ENCODE measurements around the gene IRX2. TPM values are rescaled to one million over a fixed set of nuclear protein-coding genes. Genes with fewer than 3 reads are reported as not detected.

Gene IRX2
- total RNA-seq, 1 donor from 2014 or later, result 19.3 TPM

DNA sequence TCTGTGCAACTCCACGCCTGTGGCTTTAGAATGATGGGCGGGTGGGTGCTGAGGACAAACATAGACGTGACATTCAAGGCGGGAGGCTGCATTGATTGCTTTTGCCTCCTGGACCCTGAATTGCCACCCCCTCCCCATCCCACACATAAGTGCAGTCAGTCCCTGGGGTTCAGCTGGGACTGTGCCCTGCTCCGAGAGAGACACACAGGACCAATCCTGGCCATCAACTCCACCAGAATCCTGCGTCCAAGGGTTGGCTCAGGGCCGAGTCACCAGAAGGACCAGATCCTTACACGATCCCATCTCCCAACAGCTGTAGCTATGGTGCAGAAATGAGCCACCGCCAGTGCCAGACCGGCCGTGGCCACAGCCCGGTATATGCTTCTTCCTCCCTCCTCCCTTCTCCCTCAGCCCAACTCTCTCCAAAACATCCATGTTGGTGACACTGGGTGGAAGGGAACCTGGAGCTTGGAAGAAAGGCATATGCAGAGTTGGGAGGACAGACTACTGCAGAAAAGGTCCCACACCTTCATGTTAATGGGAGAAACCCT, 27.4 kb downstream of the IRX2 start:
- TF ChIP-seq, protein P1, sequence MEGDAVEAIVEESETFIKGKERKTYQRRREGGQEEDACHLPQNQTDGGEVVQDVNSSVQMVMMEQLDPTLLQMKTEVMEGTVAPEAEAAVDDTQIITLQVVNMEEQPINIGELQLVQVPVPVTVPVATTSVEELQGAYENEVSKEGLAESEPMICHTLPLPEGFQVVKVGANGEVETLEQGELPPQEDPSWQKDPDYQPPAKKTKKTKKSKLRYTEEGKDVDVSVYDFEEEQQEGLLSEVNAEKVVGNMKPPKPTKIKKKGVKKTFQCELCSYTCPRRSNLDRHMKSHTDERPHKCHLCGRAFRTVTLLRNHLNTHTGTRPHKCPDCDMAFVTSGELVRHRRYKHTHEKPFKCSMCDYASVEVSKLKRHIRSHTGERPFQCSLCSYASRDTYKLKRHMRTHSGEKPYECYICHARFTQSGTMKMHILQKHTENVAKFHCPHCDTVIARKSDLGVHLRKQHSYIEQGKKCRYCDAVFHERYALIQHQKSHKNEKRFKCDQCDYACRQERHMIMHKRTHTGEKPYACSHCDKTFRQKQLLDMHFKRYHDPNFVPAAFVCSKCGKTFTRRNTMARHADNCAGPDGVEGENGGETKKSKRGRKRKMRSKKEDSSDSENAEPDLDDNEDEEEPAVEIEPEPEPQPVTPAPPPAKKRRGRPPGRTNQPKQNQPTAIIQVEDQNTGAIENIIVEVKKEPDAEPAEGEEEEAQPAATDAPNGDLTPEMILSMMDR (conservative IDR thresholded peaks at IDR 0.05; ENCODE audit: low read depth, low read length), result no peak
- DNase-seq (ENCODE audit: low read depth), result no peak
- H3K4me3 ChIP-seq (ENCODE audit: low read depth, low read length), result no peak overlapping the region

DNA sequence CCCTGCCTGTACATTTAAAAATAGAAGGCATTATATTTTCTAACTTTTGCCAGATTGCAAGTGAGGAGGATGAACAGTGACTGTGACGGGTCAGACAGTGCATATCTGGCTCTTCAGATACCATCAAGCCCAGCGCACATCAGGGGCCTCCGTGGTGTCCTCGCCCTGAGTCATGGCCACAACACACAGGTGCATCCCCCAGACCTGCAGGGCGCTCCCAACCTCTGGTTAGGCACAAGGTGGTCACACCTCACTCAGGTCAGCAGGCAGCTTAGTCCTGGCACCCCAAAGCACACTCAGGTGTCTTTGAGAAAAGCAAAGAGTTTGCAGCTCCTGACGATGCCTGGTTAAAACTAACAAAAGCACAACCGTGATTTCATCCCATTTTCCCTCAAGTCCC, 28.6 kb downstream of the IRX2 start:
- TF ChIP-seq, protein P1 (conservative IDR thresholded peaks at IDR 0.05; ENCODE audit: low read depth, low read length), result no peak
- H3K4me3 ChIP-seq (ENCODE audit: low read depth, low read length), result no peak overlapping the region
- DNase-seq (ENCODE audit: low read depth), result no peak

DNA sequence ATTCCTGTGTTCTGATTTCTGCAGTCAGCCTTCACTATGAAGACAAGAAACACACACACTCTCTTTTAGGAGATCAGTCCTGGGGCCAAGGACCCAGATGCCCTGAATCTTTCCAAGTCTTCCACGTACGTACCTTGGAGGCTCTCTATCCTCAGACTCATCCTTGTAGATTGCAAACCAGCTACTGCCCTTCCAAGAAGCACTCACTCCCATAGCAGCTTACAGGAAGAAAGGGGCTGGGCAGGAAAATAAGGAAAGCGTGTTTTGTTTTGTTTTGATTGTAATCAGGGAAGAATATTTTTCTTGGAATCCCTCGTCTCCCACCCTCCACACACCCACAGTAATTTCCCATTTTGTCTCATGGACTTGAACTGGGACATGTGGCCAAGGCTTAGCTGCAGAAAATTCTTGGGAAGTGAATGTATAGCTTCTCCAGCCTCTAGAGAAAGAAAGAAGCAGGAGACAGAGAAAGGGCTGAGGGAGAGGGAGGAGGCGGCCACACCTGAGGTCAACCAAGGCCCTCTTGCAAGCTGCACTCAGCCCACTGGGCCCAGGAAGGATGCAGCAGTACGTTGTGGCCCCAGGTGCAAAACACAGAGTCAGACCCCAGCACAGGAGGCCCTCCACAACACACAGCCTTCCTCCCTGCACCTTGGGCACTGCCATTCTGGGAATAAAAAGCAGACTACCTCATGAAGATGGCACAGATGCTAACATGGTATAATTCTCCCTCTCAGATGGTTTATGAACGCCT, 29.9 kb downstream of the IRX2 start:
- TF ChIP-seq, protein P1 (conservative IDR thresholded peaks at IDR 0.05; ENCODE audit: low read depth, low read length), result no peak
- DNase-seq (ENCODE audit: low read depth), result no peak
- H3K4me3 ChIP-seq (ENCODE audit: low read depth, low read length), result no peak overlapping the region

DNA sequence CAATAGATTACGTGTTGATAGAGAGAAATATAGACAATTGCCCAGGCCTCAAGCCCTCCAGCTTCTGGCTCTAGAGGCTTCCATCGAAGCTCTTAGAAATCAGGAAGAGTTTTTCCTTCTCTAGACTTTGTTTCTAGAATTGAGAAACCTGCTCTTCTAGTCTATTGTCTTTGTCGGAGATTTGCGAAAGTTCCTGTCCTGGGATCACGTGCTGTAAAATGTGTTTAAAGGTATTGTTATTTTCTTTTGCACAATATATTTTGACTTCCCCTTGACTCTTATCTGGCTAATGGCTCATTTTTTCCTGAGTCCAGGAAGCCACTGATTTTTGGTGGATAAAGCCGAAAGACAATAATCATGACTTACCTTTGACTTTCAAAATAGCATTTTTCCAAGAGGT, 32.1 kb downstream of the IRX2 start:
- H3K4me3 ChIP-seq (ENCODE audit: low read depth, low read length), result no peak overlapping the region
- TF ChIP-seq, protein P1 (conservative IDR thresholded peaks at IDR 0.05; ENCODE audit: low read depth, low read length), result no peak
- no peak for DNase-seq (ENCODE audit: low read depth)

DNA sequence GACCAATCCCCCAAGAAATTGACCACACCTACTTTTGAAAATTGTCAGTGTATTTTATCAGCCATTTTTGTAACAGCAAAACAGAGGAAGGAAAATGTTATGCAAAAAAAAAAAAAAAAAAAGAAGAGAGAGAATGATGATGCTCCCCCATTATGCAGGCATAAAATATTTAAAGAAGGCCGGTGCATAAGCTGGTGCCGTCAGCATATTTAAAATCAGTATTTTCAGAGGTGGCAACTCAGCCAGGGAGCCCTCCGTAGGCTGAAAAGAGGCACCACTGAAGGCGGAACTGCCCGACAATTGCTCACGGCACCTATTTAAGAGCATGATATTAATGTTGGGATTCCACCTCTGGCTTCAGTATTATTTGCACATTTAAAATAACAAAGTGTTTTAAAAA, 33.4 kb downstream of the IRX2 start:
- H3K4me3 ChIP-seq (ENCODE audit: low read depth, low read length), result no peak overlapping the region
- no peak for DNase-seq (ENCODE audit: low read depth)
- TF ChIP-seq, protein P1 (conservative IDR thresholded peaks at IDR 0.05; ENCODE audit: low read depth, low read length), result no peak

DNA sequence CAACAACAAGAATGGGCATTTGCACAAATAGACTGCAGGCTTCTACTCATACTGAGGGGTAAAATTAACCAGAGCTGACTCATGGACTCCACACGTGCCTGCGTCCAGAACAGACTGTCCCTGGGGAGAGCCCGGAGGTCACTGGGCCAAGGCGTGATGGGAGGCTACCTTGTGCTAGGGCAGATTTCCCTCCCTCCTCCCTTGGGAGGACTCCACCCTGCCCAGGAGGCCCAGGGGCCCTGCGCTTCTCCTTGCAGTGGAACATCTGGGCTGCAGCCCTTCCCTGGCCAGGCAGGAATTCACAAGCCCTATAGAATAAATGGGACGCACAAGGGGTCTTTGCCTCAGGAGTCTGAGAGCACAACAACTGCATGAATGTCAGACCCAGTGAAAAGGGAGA, 35.6 kb downstream of the IRX2 start:
- no peak for DNase-seq (ENCODE audit: low read depth)
- TF ChIP-seq, protein P1 (conservative IDR thresholded peaks at IDR 0.05; ENCODE audit: low read depth, low read length), result no peak
- H3K4me3 ChIP-seq (ENCODE audit: low read depth, low read length), result no peak overlapping the region

DNA sequence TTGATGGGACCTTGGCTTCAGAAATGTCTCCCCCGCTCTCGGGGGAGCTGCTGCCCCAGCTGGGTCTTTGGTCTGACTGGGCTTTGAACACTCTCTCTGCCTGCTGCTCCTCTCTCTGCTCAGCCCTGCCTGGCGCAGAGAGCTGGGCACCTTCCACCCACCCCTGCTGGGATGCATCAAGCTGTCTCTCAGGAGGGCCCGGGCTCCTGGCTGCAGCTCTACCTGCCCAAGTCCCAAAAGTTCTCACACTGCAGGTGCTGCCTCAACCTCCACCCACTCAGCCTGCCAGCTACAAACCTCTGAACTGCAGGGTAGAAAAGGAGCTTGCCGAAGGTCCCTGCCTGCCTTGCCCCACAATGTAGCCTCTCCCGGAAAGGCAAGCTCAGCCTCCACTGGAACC, 36.7 kb downstream of the IRX2 start:
- TF ChIP-seq, protein P1 (conservative IDR thresholded peaks at IDR 0.05; ENCODE audit: low read depth, low read length), result no peak
- DNase-seq (ENCODE audit: low read depth), result no peak
- H3K4me3 ChIP-seq (ENCODE audit: low read depth, low read length), result no peak overlapping the region
